HCT116 (cell line): ENCODE measurements around the gene XNDC1N. TPM values are rescaled to one million over a fixed set of nuclear protein-coding genes. Genes with fewer than 3 reads are reported as not detected.

Experiments
- ATAC-seq: fragments of 200-7000 bp; cut with Tn5 transposase; 2 replicates; pipeline ENCODE4 v1.9.1; 2020; ENCODE audit warnings: mild to moderate bottlenecking, moderate library complexity
- BruUV-seq: library from RNA; stranded (reverse); fragments of 400-500 nt; replicated peaks from 2 replicates; lab custom pipeline; 2021; lab: Mats Ljungman, UMichigan
- CTCF ChIA-PET: fragments of 300-600 bp; sonication (Branson Sonifier 250); formaldehyde crosslinking; loops from one replicate; lab custom pipeline; 2021; ENCODE audit warnings: antibody characterized with exemption; lab: Charles Lee
- POLR2A ChIA-PET: fragments of 300-600, 350-600 bp; sonication (Branson Sonifier 250); formaldehyde crosslinking; loops from one replicate; lab custom pipeline; 2021; ENCODE audit warnings: antibody characterized with exemption; lab: Charles Lee
- RAD21 ChIA-PET, 2 experiments: fragments of 300-600 bp; sonication (Branson Sonifier 250); formaldehyde crosslinking; loops; one replicate each; lab custom pipeline; 2023; ENCODE audit warnings: low total read pairs in 2 of 2; ENCODE audit not compliant: uncharacterized antibody in 2 of 2, unreplicated experiment in 2 of 2, low non-redundant PET in 1 of 2; lab: Charles Lee
- DNase-seq: peaks from one replicate; pipeline ENCODE4 v3.0.0-alpha.2; 2010; ENCODE audit warnings: low read depth, low spot score
- H2AFZ ChIP-seq: fragments of 200-600 bp; shearing (Covaris generic), sonication (generic); 2 replicates; pipeline ENCODE4 v1.6.1; 2017; ENCODE audit warnings: low read depth, mixed run types, mixed read lengths, antibody characterized with exemption, low read length; ENCODE audit not compliant: poor library complexity, severe bottlenecking
- H3K27ac ChIP-seq: 2 replicates; pipeline ENCODE4 v1.5.1; 2012; ENCODE audit warnings: low read depth, low read length
- H3K27me3 ChIP-seq: fragments of 200-600 bp; sonication (generic); 2 replicates; pipeline ENCODE4 v1.6.1; 2016; ENCODE audit warnings: mixed run types, low read length, mixed read lengths; ENCODE audit not compliant: insufficient read depth
- H3K36me3 ChIP-seq, 2 experiments: fragments of 200-500 bp in 1 of 2; fragments of 200-600 bp in 1 of 2; sonication (Bioruptor generic) in 1 of 2; sonication (generic) in 1 of 2; 2 replicates each; pipeline versions ENCODE4 v1.5.1 to v1.6.1; 2014 to 2016; ENCODE audit warnings: low read length in 2 of 2, inconsistent platforms in 1 of 2, mixed read lengths in 1 of 2, mixed run types in 1 of 2; ENCODE audit not compliant: insufficient read depth in 2 of 2, control insufficient read depth in 1 of 2
- H3K4me1 ChIP-seq, 2 experiments: fragments of 200-600 bp in 1 of 2; sonication (generic) in 1 of 2; 2 replicates each; pipeline versions ENCODE4 v1.5.1 to v1.6.1; 2012 to 2017; ENCODE audit warnings: low read length in 2 of 2, inconsistent platforms in 1 of 2, mild to moderate bottlenecking in 1 of 2, mixed read lengths in 1 of 2, mixed run types in 1 of 2, moderate library complexity in 1 of 2; ENCODE audit not compliant: insufficient read depth in 2 of 2, control insufficient read depth in 1 of 2
- H3K4me2 ChIP-seq: fragments of 200-600 bp; sonication (generic); 2 replicates; pipeline ENCODE4 v1.6.1; 2017; ENCODE audit warnings: mixed run types, low read length, mixed read lengths
- H3K4me3 ChIP-seq, 2 experiments: fragments of 200-600 bp in 1 of 2; sonication (generic) in 1 of 2; replicated peaks in 1 of 2; 2 replicates each; pipeline ENCODE4 v1.5.1; 2011 to 2016; ENCODE audit warnings: low read length in 2 of 2, control low read depth in 1 of 2, low read depth in 1 of 2, mild to moderate bottlenecking in 1 of 2, mixed read lengths in 1 of 2, mixed run types in 1 of 2
- H3K79me2 ChIP-seq: fragments of 200-600 bp; sonication (generic); 2 replicates; pipeline ENCODE4 v1.6.1; 2017; ENCODE audit warnings: mild to moderate bottlenecking, mixed run types, low read length, moderate library complexity, mixed read lengths; ENCODE audit not compliant: insufficient read depth
- H3K9ac ChIP-seq: fragments of 200-600 bp; sonication (generic); 2 replicates; pipeline ENCODE4 v1.6.1; 2016; ENCODE audit warnings: low read length, mixed read lengths
- H3K9me2 ChIP-seq: fragments of 200-600 bp; sonication (generic), shearing (Covaris generic); 2 replicates; pipeline ENCODE4 v1.6.1; 2017; ENCODE audit warnings: mixed run types, mild to moderate bottlenecking, moderate library complexity; ENCODE audit not compliant: insufficient read depth
- H3K9me3 ChIP-seq, 2 experiments: fragments of 200-500 bp in 1 of 2; fragments of 200-600 bp in 1 of 2; sonication (Bioruptor generic) in 1 of 2; sonication (generic) in 1 of 2; 2 replicates each; pipeline ENCODE4 v1.6.1; 2014 to 2017; ENCODE audit warnings: low read length in 2 of 2, mixed read lengths in 2 of 2, inconsistent platforms in 1 of 2, low read depth in 1 of 2, mild to moderate bottlenecking in 1 of 2, mixed run types in 1 of 2, moderate library complexity in 1 of 2; ENCODE audit not compliant: control insufficient read depth in 1 of 2, insufficient read depth in 1 of 2
- H4K20me1 ChIP-seq: fragments of 200-600 bp; sonication (generic), shearing (Covaris generic); 2 replicates; pipeline ENCODE4 v1.6.1; 2017; ENCODE audit warnings: mixed run types, mild to moderate bottlenecking, moderate library complexity; ENCODE audit not compliant: insufficient read depth
- CBX3 ChIP-seq: IDR thresholded peaks from 2 replicates; pipeline ENCODE4 v1.6.1; 2012; ENCODE audit warnings: low read depth
- EGR1 ChIP-seq: IDR thresholded peaks from 2 replicates; pipeline ENCODE4 v1.6.1; 2012; ENCODE audit warnings: low read depth
- FOSL1 ChIP-seq: IDR thresholded peaks from 2 replicates; pipeline ENCODE4 v1.6.1; 2012; ENCODE audit warnings: low read depth
- POLR2A ChIP-seq: IDR thresholded peaks from 2 replicates; pipeline ENCODE4 v1.7.0; 2011; ENCODE audit warnings: borderline replicate concordance; ENCODE audit not compliant: insufficient read depth, insufficient read length; ENCODE audit errors: extremely low read depth
- POLR2AphosphoS5 ChIP-seq: IDR thresholded peaks from 2 replicates; pipeline ENCODE4 v1.6.1; 2011; ENCODE audit warnings: mild to moderate bottlenecking, low read depth, low read length, moderate library complexity
- RAD21 ChIP-seq: IDR thresholded peaks from 2 replicates; pipeline ENCODE4 v1.6.1; 2012; ENCODE audit warnings: low read depth, mild to moderate bottlenecking
- SIN3A ChIP-seq: IDR thresholded peaks from 2 replicates; pipeline ENCODE4 v1.6.1; 2012; ENCODE audit warnings: low read depth
- SP1 ChIP-seq: IDR thresholded peaks from 2 replicates; pipeline ENCODE4 v1.6.1; 2012; ENCODE audit warnings: low read depth
- SRF ChIP-seq: IDR thresholded peaks from 2 replicates; pipeline ENCODE4 v1.6.1; 2012; ENCODE audit warnings: low read depth
- TCF7L2 ChIP-seq: IDR thresholded peaks from 2 replicates; pipeline ENCODE4 v1.7.0; 2011; ENCODE audit warnings: borderline replicate concordance, inconsistent platforms; ENCODE audit not compliant: insufficient read depth, insufficient read length; ENCODE audit errors: extremely low read depth
- ZFX ChIP-seq: fragments of 450-650 bp; IDR thresholded peaks from 2 replicates; pipeline ENCODE4 v1.6.1; 2017
- ZNF274 ChIP-seq: fragments of 200-500 bp; sonication (Bioruptor generic); IDR thresholded peaks from 2 replicates; pipeline ENCODE4 v1.6.1; 2014; ENCODE audit warnings: mild to moderate bottlenecking, low read depth, low read length, inconsistent platforms
- intact Hi-C: fragments of 100-400 bp; cut with micrococcal nuclease; formaldehyde crosslinking; loops from 2 replicates; pipeline ENCODE4 v1.10.0; 2022
- total RNA-seq: library from RNA; stranded (reverse); gene quantifications from one replicate; pipeline ENCODE4 v1.2.1, GENCODE V29; 2021; ENCODE audit not compliant: unreplicated experiment
- TF ChIP-seq, protein P1 (sequence below): IDR thresholded peaks from 2 replicates; pipeline ENCODE4 v1.6.1; 2012; ENCODE audit warnings: low read depth
- TF ChIP-seq, protein P2 (sequence below): IDR thresholded peaks from 2 replicates; pipeline ENCODE4 v1.6.1; 2011; ENCODE audit warnings: mild to moderate bottlenecking, low read length, moderate library complexity; ENCODE audit not compliant: insufficient replicate concordance; ENCODE audit errors: extremely low read depth
- TF ChIP-seq, protein P3 (sequence below): IDR thresholded peaks from 2 replicates; pipeline ENCODE4 v1.6.1; 2012
- TF ChIP-seq, protein P4 (sequence below), 3 experiments: fragments of 200-600 bp in 1 of 3; sonication (generic) in 1 of 3; IDR thresholded peaks in 2 of 3; conservative IDR thresholded peaks in 1 of 3; 2 replicates each; pipeline ENCODE4 v1.5.1; 2012 to 2017; ENCODE audit warnings: low read depth in 2 of 3, low read length in 2 of 3, antibody characterized with exemption in 1 of 3, borderline replicate concordance in 1 of 3, control low read depth in 1 of 3, mild to moderate bottlenecking in 1 of 3, mixed read lengths in 1 of 3, mixed run types in 1 of 3, moderate library complexity in 1 of 3; ENCODE audit not compliant: insufficient read depth in 1 of 3

XNDC1N gene
- total RNA-seq, 1 experiment from 2014 or later: 7.5 TPM

DNA sequence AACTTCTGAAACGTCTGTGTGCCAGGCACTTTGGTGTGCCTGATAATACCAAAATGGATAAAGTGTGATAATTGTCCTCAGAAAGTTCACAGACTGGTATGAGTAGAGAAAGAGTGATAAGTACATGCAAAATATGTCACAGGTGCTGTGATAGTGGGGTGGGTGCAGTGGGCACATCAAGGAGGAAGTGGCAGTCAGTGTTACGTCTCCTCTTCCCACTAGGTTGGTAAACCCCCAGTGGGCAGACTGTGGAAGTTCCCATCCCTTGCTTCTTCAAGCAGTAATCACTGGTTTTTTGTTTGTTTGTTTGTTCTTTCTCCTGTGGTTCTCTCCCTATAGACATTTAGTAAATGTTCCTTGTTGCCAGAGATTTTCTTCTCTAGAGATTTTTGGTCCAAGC lies 5.8 kb upstream of the XNDC1N start:
- Histone ChIP-seq H2AFZ (no peak overlapping the region), H3K9me3 (no peaks in the 10 kb centered on the region), H3K27ac (no peak overlapping the region), H3K4me1 (peaks cover 4 to 29% of the 10 kb centered on the region in 2 experiments), H3K27me3 (no peaks in the 10 kb centered on the region), H3K9me2 (no peaks in the 10 kb centered on the region), H3K4me2 (no peak overlapping the region), H3K36me3 (no peaks in the 10 kb centered on the region; a peak in 1 of 4 replicates), H4K20me1 (no peaks in the 10 kb centered on the region), H3K79me2 (peaks cover 96% of the 10 kb centered on the region), H3K9ac (no peak overlapping the region), H3K4me3 (no peak overlapping the region)
- ChIA-PET POLR2A (no interaction called here), CTCF (no interaction called here), RAD21 (no interaction called here)
- ATAC-seq: no peak
- TF ChIP-seq SIN3A: no peak
- TF ChIP-seq, protein P1, sequence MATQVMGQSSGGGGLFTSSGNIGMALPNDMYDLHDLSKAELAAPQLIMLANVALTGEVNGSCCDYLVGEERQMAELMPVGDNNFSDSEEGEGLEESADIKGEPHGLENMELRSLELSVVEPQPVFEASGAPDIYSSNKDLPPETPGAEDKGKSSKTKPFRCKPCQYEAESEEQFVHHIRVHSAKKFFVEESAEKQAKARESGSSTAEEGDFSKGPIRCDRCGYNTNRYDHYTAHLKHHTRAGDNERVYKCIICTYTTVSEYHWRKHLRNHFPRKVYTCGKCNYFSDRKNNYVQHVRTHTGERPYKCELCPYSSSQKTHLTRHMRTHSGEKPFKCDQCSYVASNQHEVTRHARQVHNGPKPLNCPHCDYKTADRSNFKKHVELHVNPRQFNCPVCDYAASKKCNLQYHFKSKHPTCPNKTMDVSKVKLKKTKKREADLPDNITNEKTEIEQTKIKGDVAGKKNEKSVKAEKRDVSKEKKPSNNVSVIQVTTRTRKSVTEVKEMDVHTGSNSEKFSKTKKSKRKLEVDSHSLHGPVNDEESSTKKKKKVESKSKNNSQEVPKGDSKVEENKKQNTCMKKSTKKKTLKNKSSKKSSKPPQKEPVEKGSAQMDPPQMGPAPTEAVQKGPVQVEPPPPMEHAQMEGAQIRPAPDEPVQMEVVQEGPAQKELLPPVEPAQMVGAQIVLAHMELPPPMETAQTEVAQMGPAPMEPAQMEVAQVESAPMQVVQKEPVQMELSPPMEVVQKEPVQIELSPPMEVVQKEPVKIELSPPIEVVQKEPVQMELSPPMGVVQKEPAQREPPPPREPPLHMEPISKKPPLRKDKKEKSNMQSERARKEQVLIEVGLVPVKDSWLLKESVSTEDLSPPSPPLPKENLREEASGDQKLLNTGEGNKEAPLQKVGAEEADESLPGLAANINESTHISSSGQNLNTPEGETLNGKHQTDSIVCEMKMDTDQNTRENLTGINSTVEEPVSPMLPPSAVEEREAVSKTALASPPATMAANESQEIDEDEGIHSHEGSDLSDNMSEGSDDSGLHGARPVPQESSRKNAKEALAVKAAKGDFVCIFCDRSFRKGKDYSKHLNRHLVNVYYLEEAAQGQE: no peak
- TF ChIP-seq, protein P2, sequence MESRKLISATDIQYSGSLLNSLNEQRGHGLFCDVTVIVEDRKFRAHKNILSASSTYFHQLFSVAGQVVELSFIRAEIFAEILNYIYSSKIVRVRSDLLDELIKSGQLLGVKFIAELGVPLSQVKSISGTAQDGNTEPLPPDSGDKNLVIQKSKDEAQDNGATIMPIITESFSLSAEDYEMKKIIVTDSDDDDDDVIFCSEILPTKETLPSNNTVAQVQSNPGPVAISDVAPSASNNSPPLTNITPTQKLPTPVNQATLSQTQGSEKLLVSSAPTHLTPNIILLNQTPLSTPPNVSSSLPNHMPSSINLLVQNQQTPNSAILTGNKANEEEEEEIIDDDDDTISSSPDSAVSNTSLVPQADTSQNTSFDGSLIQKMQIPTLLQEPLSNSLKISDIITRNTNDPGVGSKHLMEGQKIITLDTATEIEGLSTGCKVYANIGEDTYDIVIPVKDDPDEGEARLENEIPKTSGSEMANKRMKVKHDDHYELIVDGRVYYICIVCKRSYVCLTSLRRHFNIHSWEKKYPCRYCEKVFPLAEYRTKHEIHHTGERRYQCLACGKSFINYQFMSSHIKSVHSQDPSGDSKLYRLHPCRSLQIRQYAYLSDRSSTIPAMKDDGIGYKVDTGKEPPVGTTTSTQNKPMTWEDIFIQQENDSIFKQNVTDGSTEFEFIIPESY: no peak
- no peak for TF ChIP-seq ZFX
- TF ChIP-seq POLR2A: no peak
- TF ChIP-seq SP1: no peak
- no peak for TF ChIP-seq ZNF274
- TF ChIP-seq CBX3: no peak
- TF ChIP-seq FOSL1: no peak
- TF ChIP-seq EGR1: no peak
- no peak for TF ChIP-seq TCF7L2
- TF ChIP-seq, protein P3, sequence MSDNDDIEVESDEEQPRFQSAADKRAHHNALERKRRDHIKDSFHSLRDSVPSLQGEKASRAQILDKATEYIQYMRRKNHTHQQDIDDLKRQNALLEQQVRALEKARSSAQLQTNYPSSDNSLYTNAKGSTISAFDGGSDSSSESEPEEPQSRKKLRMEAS: no peak
- TF ChIP-seq RAD21: no peak
- TF ChIP-seq SRF: no peak
- TF ChIP-seq POLR2AphosphoS5: no peak
- TF ChIP-seq, protein P4, sequence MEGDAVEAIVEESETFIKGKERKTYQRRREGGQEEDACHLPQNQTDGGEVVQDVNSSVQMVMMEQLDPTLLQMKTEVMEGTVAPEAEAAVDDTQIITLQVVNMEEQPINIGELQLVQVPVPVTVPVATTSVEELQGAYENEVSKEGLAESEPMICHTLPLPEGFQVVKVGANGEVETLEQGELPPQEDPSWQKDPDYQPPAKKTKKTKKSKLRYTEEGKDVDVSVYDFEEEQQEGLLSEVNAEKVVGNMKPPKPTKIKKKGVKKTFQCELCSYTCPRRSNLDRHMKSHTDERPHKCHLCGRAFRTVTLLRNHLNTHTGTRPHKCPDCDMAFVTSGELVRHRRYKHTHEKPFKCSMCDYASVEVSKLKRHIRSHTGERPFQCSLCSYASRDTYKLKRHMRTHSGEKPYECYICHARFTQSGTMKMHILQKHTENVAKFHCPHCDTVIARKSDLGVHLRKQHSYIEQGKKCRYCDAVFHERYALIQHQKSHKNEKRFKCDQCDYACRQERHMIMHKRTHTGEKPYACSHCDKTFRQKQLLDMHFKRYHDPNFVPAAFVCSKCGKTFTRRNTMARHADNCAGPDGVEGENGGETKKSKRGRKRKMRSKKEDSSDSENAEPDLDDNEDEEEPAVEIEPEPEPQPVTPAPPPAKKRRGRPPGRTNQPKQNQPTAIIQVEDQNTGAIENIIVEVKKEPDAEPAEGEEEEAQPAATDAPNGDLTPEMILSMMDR (IDR thresholded peaks at IDR 0.05 in 2 of 3, conservative IDR thresholded peaks at IDR 0.05 in 1 of 3; ENCODE audit: borderline replicate concordance in 1 of 3, insufficient read depth in 1 of 3, low read depth in 2 of 3, low read length in 2 of 3): no peak
- BruUV-seq: no TSS peak
- DNase-seq: no peak
- intact Hi-C loops: no loop called here
